H54 (cell line): Measurements from ENCODE around the gene BAIAP2L1.
"Not testable (repeated sequence)": the region's sequence is repeated elsewhere in the genome, so short reads cannot be mapped to it uniquely, and the experiment has no call there.

Experiments used
- DNase-seq: peaks from one replicate; pipeline ENCODE4 v3.0.0; 2011; ENCODE audit warnings: low spot score, mixed read lengths; ENCODE audit not compliant: insufficient read length
- FAIRE-seq: peaks from 3 replicates; lab custom pipeline; 2011; peaks lifted over from hg19 to GRCh38; lab: Jason Lieb, UNC
- POLR2A ChIP-seq: IDR thresholded peaks from 2 replicates; pipeline ENCODE4 v1.6.1; 2011; ENCODE audit warnings: low read depth, mild to moderate bottlenecking, low read length

Gene BAIAP2L1, protein sequence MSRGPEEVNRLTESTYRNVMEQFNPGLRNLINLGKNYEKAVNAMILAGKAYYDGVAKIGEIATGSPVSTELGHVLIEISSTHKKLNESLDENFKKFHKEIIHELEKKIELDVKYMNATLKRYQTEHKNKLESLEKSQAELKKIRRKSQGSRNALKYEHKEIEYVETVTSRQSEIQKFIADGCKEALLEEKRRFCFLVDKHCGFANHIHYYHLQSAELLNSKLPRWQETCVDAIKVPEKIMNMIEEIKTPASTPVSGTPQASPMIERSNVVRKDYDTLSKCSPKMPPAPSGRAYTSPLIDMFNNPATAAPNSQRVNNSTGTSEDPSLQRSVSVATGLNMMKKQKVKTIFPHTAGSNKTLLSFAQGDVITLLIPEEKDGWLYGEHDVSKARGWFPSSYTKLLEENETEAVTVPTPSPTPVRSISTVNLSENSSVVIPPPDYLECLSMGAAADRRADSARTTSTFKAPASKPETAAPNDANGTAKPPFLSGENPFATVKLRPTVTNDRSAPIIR

DNA sequence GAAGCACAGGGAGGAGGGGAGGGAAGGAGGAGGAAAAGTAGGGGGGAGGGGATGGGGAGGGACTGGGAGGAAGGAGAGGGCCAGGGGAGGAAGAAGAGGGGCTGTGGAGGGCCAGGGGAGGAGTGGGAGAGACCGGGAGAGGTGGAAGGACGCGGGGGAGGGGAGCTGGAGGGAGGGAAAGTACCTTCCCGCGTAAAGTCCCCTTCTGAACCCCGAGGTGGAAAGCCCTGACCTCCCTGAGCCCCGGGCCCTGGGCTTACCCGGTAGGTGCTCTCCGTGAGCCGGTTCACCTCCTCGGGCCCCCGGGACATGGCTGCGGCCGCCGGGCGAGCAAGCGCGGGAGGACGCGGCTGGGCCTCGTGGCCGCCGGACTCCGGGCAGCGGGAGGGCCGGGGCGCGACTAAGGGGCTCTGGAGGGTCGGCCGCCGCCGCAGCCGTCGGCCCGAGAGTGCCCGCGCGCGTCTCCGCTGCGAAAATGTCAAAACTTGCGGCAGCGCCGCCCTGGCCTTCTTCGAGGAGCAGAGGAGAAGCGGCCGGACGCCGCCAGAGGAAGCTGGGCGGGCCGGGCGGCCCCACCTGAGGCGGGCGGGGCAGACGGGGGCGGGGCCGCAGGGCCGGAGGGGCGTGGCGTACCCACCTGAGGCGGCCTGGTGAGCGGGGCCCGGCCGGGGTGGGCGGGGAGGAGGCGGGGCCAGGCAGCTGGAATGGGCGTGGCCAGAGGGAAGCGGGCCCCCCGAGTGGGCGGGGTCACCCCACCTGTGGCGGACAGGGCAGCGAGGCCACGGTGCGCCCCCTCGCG is at the start of gene BAIAP2L1:
Gene BAIAP2L1 (minus strand): TSS at position 549 of the 799 bp plus-strand sequence. CDS start 238 bp downstream, at position 311.
- no peak for TF ChIP-seq POLR2A
- FAIRE-seq = no peak
- peak; percentile 85 for DNase-seq

DNA sequence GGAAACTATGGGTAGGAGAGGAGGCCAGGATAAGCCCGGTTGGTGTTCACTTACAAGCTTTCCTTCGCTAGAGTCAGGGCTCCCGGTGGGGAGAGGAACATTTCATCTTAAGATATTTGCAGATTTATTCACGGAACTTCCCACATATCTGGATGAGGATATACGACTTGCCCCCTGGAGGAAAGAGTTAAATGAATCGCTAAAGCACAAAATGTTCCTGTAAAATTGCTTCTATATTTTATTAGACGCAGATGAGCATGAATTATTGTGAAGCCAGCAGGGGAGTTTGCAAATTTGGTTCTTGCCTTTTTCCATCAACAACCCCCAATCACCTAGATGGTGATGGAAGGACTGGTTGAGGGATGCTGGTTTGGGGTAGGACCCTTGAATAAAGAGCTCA is 47.9 kb upstream of the BAIAP2L1 start:
- TF ChIP-seq POLR2A = no peak
- FAIRE-seq = no peak
- DNase-seq = no peak

DNA sequence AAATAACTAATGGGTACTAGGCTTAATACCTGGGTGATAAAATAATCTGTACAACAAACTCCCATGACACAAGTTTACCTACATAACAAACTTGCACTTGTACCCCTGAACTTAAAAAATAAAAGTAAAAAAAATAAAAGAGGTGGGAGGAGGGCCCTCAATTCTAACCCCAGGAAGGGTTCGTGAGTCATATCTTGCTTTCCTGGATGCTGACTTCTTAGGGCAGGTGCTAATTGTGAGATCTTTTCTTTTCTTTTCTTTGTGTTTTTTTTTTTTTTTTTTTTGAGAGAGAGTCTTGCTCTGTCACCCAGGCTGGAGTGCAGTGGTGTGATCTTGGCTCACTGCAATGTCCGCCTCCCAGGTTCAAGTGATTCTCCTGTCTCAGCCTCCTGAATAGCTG is 40.1 kb upstream of the BAIAP2L1 start:
- not testable (repeated sequence) for DNase-seq, FAIRE-seq

DNA sequence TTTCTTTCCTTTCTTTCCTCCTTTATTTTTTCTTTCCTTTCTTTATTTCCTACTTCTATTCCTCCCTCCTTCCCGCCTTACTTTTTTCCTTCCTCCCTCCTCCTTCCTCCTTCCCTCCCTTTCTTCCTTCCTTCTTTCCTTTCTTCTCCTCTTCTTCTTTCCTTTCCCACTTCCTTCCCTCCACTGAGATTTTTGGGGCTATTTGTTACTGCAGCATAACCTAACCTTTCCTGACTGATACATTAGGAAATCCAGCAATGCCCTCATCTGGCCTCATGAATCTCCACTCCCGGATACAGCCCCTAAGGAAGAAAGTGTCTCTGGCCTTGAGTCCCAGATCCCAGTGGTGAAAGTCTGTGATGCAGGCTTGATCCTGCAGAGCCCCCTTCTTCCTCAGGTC is 38.6 kb upstream of the BAIAP2L1 start:
- DNase-seq (no peak), FAIRE-seq (no peak)
- TF ChIP-seq POLR2A = no peak

DNA sequence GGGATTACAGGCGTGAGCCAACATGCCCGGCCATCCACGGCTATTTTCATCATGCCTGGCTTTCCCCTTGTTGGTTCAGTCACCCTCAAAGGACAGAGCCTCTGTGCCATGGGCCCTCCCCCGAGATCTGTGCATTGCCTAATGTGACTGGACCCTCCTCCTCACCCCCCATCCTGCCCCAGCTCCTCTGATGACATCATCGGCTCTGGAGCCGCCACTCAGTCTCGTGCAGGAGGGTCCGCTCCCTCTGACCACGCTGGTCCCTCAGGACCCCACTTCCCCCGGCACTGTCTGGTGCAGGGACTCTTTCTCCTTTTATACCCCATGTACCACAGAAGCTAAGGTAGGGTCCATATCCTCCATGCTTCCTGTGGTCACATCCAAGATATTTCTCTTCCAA is 33.2 kb upstream of the BAIAP2L1 start:
- no peak for DNase-seq
- no peak for FAIRE-seq
- no peak for TF ChIP-seq POLR2A

DNA sequence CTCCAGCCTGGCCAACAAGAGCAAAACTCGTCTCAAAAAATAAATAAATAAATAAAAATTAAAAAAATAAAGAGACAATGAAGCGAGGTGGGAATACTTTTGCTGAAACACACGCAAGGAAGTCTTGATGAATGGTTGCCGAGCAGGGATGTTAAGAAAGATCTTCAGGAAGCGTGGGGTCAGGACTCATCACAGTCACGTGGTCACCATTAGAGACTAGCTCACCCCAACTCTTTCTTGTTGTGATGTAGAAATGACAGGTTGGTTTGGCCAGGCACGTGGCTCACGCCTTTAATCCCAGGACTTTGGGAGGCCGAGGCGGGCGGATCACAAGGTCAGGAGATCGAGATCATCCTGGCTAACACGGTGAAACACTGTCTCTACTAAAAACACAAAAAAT is 28.9 kb upstream of the BAIAP2L1 start:
- DNase-seq = no peak
- FAIRE-seq = no peak
- no peak for TF ChIP-seq POLR2A

DNA sequence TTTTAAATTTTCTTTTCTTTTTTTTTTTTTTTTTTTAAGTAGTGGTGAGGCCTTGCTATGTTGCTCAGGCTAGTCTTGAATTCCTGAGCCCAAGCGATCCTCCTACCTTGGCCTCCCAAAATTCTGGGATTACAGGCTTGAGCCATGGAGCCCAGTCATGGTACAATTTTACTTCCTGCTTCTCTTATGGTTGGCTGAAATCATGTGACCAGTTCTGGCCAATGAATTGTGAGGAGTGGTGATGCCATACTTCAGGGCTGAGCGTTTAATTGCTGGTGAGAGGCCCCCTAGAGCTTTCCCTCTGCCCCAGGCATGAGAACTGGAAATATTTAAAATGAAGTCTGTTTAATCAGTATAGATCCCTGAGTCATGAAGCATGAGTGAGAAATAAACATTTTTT is 22.2 kb upstream of the BAIAP2L1 start:
- DNase-seq = no peak
- TF ChIP-seq POLR2A = no peak
- no peak for FAIRE-seq

DNA sequence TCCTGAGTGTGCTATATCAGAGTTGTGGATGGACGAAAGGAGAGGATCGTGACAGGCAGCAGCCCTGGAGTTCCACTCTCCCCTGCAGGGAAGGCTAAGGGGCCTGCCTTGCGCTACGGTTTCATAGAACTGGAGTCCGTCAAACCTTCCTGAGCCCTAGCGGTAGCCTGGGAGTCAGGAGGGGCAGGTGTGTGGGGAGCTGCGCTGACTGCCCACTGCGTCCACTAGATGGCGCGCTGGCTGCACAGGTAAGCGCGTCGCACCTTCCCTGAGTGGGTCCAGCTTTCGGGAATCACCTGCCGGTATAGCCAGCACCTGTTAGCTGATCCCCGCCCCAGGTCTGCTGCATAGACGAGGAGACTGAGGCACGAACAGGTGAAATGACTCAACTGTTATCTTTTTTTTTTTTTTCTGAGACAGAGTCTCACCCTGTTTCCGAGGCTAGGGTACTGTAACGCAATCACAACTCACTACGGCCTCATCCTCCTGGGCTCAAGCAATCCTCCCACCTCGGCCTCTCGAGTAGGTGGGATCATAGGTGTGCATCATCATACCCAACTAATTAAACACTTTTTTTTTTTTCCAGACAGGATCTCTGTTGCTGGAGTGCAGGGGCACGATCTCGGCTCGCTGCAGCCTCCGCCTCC is 20.2 kb upstream of the BAIAP2L1 start:
- FAIRE-seq = no peak
- no peak for TF ChIP-seq POLR2A
- DNase-seq = no peak

DNA sequence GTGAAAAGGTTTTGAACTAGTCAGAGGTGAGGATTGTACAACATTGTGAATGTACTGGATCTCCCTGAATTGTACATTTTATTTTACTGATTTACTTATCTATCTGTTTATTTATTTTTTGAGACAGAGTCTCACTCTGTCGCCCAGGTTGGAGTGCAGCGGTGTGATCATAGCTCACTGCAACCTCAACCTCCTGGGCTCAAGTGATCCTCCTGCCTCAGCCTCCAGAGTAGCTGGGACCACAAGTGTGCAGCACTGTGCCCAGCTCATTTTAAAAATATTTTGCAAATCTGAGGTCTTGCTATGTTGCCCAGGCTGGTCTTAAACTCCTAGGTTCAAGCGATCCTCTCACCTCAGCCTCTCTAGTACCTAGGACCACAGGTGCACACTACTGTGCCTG is 19.1 kb upstream of the BAIAP2L1 start:
- not testable (repeated sequence) for FAIRE-seq, DNase-seq

DNA sequence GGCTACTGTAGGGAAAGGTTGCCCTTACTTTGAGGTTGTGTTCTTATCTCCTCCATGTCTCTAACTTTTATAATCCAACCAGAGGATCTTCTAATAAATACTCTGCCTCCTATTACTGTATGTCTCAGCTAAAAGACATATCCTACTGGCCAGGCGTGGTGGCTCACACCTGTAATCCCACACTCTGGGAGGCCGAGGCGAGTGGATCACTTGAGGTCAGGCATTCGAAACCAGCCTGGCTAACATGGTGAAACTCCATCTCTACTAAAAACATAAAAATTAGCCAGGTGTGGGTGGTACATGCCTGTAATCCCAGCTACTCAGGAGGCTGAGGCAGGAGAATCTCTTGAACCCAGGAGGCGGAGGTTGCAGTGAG is 18.4 kb upstream of the BAIAP2L1 start:
- FAIRE-seq, DNase-seq: not testable (repeated sequence)

DNA sequence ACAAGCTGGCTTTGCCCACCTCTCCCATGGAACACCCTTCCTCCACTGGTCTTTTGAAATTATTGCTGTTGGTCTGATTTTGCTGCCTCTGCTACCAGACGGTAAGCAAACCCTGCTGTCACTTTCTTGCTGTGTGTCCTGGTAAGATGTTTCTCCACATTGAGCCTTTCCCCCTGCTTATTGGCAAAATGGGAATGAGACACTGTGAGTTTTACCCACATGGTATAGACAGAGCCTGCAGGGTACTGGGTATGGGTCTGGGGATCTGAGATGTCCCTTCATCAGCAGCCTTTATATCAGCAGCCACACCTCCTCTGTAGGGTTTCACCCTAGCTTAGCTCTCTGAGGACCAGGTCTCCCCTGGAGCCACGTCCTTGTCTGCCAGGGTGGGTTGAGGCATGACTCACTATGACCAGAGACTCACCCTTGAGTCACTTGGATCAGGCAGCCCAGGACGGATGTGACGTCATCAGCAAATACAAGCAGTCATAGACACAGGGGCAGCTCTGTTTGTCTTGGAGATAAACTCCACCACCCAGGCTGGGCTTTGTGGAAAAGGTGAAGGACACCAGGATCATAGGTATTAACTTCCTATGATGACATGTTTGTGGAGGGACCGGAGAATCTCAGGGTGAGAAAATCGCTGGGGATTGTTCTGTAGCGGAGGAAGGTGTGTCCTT is 17.9 kb upstream of the BAIAP2L1 start:
- FAIRE-seq (peak; percentile 92), DNase-seq (peak; percentile 96)
- peak; percentile 24; the same call in 1 of the 2 replicates for TF ChIP-seq POLR2A

DNA sequence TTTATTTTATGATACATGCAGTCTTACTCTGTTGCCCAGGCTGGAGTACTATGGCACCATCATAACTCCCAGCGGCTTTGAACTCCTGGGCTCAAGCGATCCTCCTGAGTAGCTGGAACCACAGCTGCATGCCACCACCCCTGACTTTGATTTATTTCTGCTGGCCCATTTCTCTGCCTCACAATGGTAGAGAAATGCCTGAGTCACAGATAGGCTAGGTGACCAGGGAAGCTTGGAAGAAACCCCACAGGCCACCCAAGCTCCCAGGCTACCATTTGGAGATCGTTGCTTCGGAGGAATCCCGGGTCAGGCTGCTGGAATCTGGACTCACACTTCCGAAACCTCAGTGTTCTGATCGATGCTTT is 17.4 kb upstream of the BAIAP2L1 start:
- FAIRE-seq = no peak
- no peak for DNase-seq
- no peak for TF ChIP-seq POLR2A

DNA sequence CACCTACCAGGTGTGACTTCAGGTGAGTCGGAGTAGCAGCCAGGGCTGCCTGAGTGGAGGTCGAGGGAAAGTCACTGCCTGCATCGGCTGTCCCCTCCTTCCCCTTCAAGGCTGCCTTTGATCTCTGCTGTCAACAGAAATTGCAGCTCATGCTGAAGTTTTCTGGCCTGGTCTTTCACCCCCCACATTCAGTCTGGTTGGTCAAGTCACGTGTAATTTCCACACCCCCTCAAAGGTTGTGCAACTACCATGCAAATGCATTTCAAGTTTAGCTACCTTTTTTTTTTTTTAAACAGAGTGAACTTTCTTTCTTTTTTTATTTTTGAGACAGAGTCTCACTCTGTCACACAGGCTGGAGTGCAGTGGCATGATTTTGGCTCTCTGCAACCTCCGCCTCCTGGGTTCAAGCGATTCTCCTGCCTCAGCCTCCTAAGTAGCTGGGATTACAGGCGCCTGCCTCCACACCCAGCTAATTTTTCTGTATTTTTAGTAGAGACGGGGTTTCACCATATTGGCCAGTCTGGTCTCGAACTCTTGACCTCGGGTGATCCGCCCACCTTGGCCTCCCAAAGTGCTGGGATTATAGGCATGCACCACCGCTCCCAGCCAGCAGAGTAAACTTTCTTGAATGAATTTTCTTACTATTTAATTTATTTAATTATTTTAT is 16.8 kb upstream of the BAIAP2L1 start:
- not testable (repeated sequence) for DNase-seq, FAIRE-seq
